Sigmoid colon (tissue), 7 donors: ENCODE results near the gene PALMD. TPM values are rescaled to one million over a fixed set of nuclear protein-coding genes. Genes with fewer than 3 reads are reported as not detected.

Experiments used
- DNase-seq: peaks from one replicate; pipeline ENCODE4 v3.0.0-alpha.2; 2019
- H3K27ac ChIP-seq, 4 donors: fragments of 200-600 bp; sonication (generic); one replicate each; pipeline ENCODE4 v1.5.1; 2016 to 2019; ENCODE audit warnings: mild to moderate bottlenecking in 1 of 4
- H3K27me3 ChIP-seq, 3 donors: fragments of 200-600 bp; sonication (generic); one replicate each; pipeline ENCODE4 v1.5.1; 2019; ENCODE audit warnings: mild to moderate bottlenecking in 1 of 3
- H3K36me3 ChIP-seq, 4 donors: fragments of 200-600 bp; sonication (generic); one replicate each; pipeline ENCODE4 v1.5.1; 2016 to 2019
- H3K4me1 ChIP-seq, 4 donors: fragments of 200-600 bp; sonication (generic); one replicate each; pipeline ENCODE4 v1.5.1; 2017 to 2019
- H3K4me3 ChIP-seq, 4 donors: fragments of 200-600 bp; sonication (generic); one replicate each; pipeline ENCODE4 v1.5.1; 2017 to 2019; ENCODE audit warnings: mild to moderate bottlenecking in 2 of 4, moderate library complexity in 1 of 4
- H3K9me3 ChIP-seq, 4 donors: fragments of 200-600 bp in 3 of 4; sonication (generic) in 3 of 4; one replicate each; pipeline versions ENCODE4 v1.5.1 to v1.6.1; 2013 to 2019
- EP300 ChIP-seq, 4 donors: sonication (generic); formaldehyde crosslinking; IDR thresholded peaks; one replicate each; pipeline ENCODE4 v1.6.1; 2017; ENCODE audit warnings: antibody characterized with exemption in 4 of 4
- POLR2A ChIP-seq, 2 donors: fragments of 450-650 bp; IDR thresholded peaks; one replicate each; pipeline ENCODE4 v1.6.1; 2016; ENCODE audit warnings: antibody characterized with exemption in 2 of 2, mild to moderate bottlenecking in 2 of 2, moderate library complexity in 2 of 2
- POLR2AphosphoS5 ChIP-seq, 4 donors: sonication (generic); formaldehyde crosslinking; IDR thresholded peaks; one replicate each; pipeline ENCODE4 v1.6.1; 2017; ENCODE audit warnings: antibody characterized with exemption in 4 of 4
- WGBS, 2 donors: extraction: QIAGEN DNeasy Blood & Tissue Kit; methylation state at CpG; one replicate each; pipeline ENCODE4 v1.1.7; 2013; 5-methylcytosine and 5-hydroxymethylcytosine counted together
- intact Hi-C: fragments of 100-400 bp; cut with DNase I; formaldehyde crosslinking; loops from one replicate; pipeline ENCODE4 v1.15.1; 2023
- polyA plus RNA-seq, 3 donors: library from polyadenylated mRNA; stranded (reverse); fragments of 200-250 nt; gene quantifications; one replicate each; pipeline ENCODE4 v1.2.3, GENCODE V29; 2013
- total RNA-seq, 4 donors: library from RNA; depleted of rRNA; stranded (reverse); fragments of >200 nt; gene quantifications; one replicate each; pipeline ENCODE4 v1.1.0, GENCODE V29; 2016
- TF ChIP-seq, protein P1 (sequence below), 4 experiments: fragments of 450-650 bp in 3 of 4; fragments of 200-600 bp in 1 of 4; IDR thresholded peaks; one replicate each; pipeline ENCODE4 v1.5.1; 2016 to 2019; ENCODE audit warnings: antibody characterized with exemption in 4 of 4, mild to moderate bottlenecking in 3 of 4, moderate library complexity in 2 of 4
- donor health status: healthy with polysubstance abuse.
- donor health status: Bipolar disorder and iron deficiency.
- donor health status: healthy.

The PALMD gene
- total and polyA plus RNA-seq, 7 donors, result 0.92 to 20.2 (median 8.1) TPM

DNA sequence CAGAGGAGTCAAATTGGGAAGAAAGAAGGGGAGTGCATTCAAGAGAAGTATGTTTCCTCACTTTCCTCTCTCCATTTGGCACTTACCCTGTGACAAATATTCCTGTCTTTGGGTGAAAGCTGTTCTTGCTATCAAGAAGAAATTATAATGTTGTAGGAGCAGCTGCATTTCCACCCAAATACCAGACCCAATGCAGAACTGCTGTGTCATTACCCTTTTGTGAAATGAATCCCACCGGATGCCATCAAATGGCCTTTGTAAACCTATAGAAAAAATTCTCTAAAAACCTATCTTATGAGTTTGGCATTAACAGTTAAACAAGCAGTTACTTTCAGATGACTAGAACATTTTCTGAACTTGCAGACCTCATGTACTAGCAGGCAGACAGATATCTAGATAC is 16.7 kb upstream of the PALMD start:
- Histone ChIP-seq H3K9me3 (no peaks in the 10 kb centered on the region), H3K4me1 (peaks cover 0 to under 1% (median 0%) of the 10 kb centered on the region in 4 donors), H3K4me3 (no peak overlapping the region), H3K27me3 (no peaks in the 10 kb centered on the region), H3K27ac (no peak overlapping the region), H3K36me3 (no peaks in the 10 kb centered on the region)
- WGBS, 2 donors, result 84 to 93% methylated on average over 1 of the region's 1 CpG
- no peak for TF ChIP-seq POLR2AphosphoS5 (IDR thresholded peaks at IDR 0.05)
- TF ChIP-seq, protein P1, sequence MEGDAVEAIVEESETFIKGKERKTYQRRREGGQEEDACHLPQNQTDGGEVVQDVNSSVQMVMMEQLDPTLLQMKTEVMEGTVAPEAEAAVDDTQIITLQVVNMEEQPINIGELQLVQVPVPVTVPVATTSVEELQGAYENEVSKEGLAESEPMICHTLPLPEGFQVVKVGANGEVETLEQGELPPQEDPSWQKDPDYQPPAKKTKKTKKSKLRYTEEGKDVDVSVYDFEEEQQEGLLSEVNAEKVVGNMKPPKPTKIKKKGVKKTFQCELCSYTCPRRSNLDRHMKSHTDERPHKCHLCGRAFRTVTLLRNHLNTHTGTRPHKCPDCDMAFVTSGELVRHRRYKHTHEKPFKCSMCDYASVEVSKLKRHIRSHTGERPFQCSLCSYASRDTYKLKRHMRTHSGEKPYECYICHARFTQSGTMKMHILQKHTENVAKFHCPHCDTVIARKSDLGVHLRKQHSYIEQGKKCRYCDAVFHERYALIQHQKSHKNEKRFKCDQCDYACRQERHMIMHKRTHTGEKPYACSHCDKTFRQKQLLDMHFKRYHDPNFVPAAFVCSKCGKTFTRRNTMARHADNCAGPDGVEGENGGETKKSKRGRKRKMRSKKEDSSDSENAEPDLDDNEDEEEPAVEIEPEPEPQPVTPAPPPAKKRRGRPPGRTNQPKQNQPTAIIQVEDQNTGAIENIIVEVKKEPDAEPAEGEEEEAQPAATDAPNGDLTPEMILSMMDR (IDR thresholded peaks at IDR 0.05), result no peak
- no peak for TF ChIP-seq EP300 (IDR thresholded peaks at IDR 0.05)
- no peak for TF ChIP-seq POLR2A (IDR thresholded peaks at IDR 0.05)
- DNase-seq, result no peak
- intact Hi-C loops, result no loop called here

DNA sequence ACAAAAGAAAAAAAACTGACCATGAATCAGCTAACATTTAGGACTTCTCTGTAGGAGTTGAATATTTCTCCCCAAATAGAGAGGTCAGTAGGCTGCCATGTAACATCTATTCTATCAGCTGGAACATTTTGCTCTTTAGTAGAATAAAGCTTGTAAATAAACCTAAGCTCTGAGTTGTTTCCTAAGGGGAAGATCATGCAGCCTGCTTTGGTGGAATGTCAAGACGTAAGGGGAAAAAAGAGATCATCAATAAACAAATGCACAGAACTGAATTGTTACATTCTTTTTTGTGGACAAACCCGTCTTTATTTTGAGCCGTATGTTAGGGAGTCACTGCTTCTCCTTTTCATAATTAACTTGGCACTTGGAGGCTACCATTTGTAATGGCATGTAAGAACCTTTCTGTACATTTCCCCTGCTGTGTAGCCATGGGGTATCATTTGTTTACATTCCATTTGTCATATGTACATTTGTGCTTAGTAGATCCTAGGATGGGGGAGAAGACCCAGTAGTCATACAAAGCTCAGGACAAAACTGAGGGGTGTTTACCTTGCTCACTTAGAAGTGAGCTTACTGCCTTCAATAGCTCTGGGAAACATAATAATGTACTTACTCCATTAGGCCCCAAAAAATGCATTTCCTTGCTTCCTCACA is 10.8 kb upstream of the PALMD start:
- Histone ChIP-seq H3K9me3 (no peaks in the 10 kb centered on the region), H3K4me1 (no peaks in the 10 kb centered on the region), H3K4me3 (no peak overlapping the region), H3K27me3 (no peaks in the 10 kb centered on the region), H3K27ac (no peak overlapping the region), H3K36me3 (no peaks in the 10 kb centered on the region)
- TF ChIP-seq, protein P1 (IDR thresholded peaks at IDR 0.05), result no peak
- TF ChIP-seq POLR2AphosphoS5 (IDR thresholded peaks at IDR 0.05), result no peak
- no peak for TF ChIP-seq POLR2A (IDR thresholded peaks at IDR 0.05)
- no peak for TF ChIP-seq EP300 (IDR thresholded peaks at IDR 0.05)
- 83 to 86% methylated on average over 3 of the region's 3 CpGs for WGBS, 2 donors
- intact Hi-C loops, result no loop called here
- DNase-seq, result no peak

DNA sequence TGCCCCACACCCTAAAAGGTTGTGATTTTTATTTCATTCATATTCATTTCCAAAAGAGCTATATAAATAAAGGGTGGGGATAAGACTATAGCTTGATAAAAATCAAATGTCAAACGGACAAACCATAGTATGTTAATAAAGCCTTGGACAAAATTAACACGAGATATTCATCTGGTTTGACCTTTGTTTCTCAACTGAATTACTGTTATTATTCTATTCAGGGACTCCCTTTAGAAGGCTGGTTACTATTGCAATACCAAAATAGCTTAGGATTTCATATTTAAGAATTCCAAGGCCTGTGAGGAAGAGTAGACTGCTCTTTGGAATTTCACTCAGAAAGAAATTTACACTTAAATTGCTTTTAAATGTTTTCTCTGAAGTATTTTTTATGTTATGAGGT is 10.2 kb upstream of the PALMD start:
- DNase-seq, result no peak
- H3K36me3 ChIP-seq, result no peaks in the 10 kb centered on the region
- intact Hi-C loops, result no loop called here
- 53 to 82% methylated on average over 2 of the region's 2 CpGs for WGBS, 2 donors
- TF ChIP-seq POLR2AphosphoS5 (IDR thresholded peaks at IDR 0.05) (no peak), EP300 (IDR thresholded peaks at IDR 0.05) (no peak), POLR2A (IDR thresholded peaks at IDR 0.05) (no peak)
- TF ChIP-seq, protein P1 (IDR thresholded peaks at IDR 0.05), result no peak
- H3K27me3 ChIP-seq, result no peaks in the 10 kb centered on the region
- no peaks in the 10 kb centered on the region for H3K9me3 ChIP-seq
- H3K4me3 ChIP-seq, result no peak overlapping the region
- no peaks in the 10 kb centered on the region for H3K4me1 ChIP-seq
- no peak overlapping the region for H3K27ac ChIP-seq

DNA sequence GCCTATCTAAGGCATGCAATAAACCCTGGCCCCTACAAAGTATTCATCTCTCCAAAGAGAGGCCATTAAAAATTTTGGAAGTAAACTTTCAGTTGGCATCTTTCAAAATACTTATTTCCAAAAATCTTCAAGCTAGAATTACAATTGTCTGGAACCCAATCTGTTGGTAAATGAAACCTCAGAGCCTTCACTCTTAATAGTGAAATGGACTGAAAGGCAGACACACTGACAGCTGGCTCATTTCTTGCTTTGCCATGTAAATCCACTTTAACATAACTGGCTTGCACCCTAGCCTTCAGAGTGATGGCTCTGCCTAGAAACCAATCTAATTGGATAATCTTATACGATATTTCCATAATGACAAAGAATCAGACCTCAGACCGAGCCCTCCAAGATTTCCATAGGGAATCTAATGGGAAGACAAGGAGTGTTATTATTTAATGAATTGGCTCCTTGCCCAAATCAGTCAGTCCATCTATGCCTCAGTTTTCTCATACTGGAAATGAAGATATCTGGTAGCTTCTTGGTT is 9.2 kb upstream of the PALMD start:
- intact Hi-C loops, result no loop called here
- H3K4me3 ChIP-seq, result no peak overlapping the region
- H3K4me1 ChIP-seq, result no peaks in the 10 kb centered on the region
- no peaks in the 10 kb centered on the region for H3K36me3 ChIP-seq
- H3K27me3 ChIP-seq, result no peaks in the 10 kb centered on the region
- no peaks in the 10 kb centered on the region for H3K9me3 ChIP-seq
- H3K27ac ChIP-seq, result no peak overlapping the region
- DNase-seq, result no peak
- 77 to 81% methylated on average over 2 of the region's 2 CpGs for WGBS, 2 donors
- TF ChIP-seq, protein P1 (IDR thresholded peaks at IDR 0.05), result no peak
- TF ChIP-seq POLR2AphosphoS5 (IDR thresholded peaks at IDR 0.05), result no peak
- no peak for TF ChIP-seq POLR2A (IDR thresholded peaks at IDR 0.05)
- TF ChIP-seq EP300 (IDR thresholded peaks at IDR 0.05), result no peak

DNA sequence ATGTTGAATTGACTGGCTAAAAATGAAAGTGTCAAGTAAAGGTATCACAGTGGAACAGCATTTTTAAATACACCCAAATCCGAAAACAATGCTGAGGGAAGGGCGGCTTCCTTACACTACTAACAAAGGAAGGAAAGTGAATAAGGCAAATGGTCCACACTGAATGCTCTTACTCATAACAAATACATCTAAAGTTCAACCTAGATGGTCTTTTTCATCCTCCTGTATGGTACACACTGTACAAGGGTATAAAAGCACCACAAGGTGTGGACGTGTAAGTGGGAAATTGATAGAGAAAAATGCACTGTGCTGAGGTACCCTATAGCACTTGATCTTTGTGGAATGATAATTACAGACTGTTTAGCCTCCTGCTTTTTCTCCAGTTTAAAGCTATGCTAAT is 7.1 kb upstream of the PALMD start:
- no peak overlapping the region for H3K27ac ChIP-seq
- TF ChIP-seq POLR2AphosphoS5 (IDR thresholded peaks at IDR 0.05) (no peak), EP300 (IDR thresholded peaks at IDR 0.05) (no peak), POLR2A (IDR thresholded peaks at IDR 0.05) (no peak)
- TF ChIP-seq, protein P1 (IDR thresholded peaks at IDR 0.05), result no peak
- no peak for DNase-seq

More for the DNA sequence above, 7.1 kb upstream of the PALMD start:
- no peaks in the 10 kb centered on the region for H3K36me3 ChIP-seq
- no peaks in the 10 kb centered on the region for H3K9me3 ChIP-seq
- no peak overlapping the region for H3K4me3 ChIP-seq
- intact Hi-C loops, result no loop called here
- 77 to 84% methylated on average over 3 of the region's 3 CpGs for WGBS, 2 donors
- H3K27me3 ChIP-seq, result no peaks in the 10 kb centered on the region
- no peaks in the 10 kb centered on the region for H3K4me1 ChIP-seq
